Fibroblast of peridontal ligament (primary cell): ENCODE results near the gene RERE.
"Not testable (repeated sequence)": the region's sequence is repeated elsewhere in the genome, so short reads cannot be mapped to it uniquely, and the experiment has no call there.

ENCODE experiments used
- DNase-seq: peaks from one replicate; pipeline ENCODE4 v3.0.0-alpha.2; 2010; ENCODE audit errors: extremely low read depth

Gene RERE

GRCh38 chr1:8642114-8642513 is 175.3 kb downstream of the RERE start:
- DNase-seq, result no peak

GRCh38 chr1:8641377-8641997 is 176.0 kb downstream of the RERE start:
- DNase-seq, result no peak

GRCh38 chr1:8640950-8641349 is 176.5 kb downstream of the RERE start:
- DNase-seq, result peak; percentile 36

GRCh38 chr1:8639148-8639547 is 178.3 kb downstream of the RERE start:
- no peak for DNase-seq

GRCh38 chr1:8633741-8634501 is 183.5 kb downstream of the RERE start:
- no peak for DNase-seq

GRCh38 chr1:8632102-8632501 is 185.3 kb downstream of the RERE start:
- no peak for DNase-seq

- no peak for DNase-seq
These were observed 186.3 kb downstream of the RERE start for GRCh38 chr1:8631163-8631562.

GRCh38 chr1:8629241-8630091 is 188.0 kb downstream of the RERE start:
- peak; percentile 68 for DNase-seq

- no peak for DNase-seq
These were observed 188.8 kb downstream of the RERE start for GRCh38 chr1:8628606-8629005.

GRCh38 chr1:8627728-8628127 is 189.7 kb downstream of the RERE start:
- no peak for DNase-seq

- DNase-seq, result peak; percentile 91
These were observed 191.2 kb downstream of the RERE start for GRCh38 chr1:8625981-8626898.

GRCh38 chr1:8625491-8625890 is 191.9 kb downstream of the RERE start:
- no peak for DNase-seq

GRCh38 chr1:8623651-8624192 is 193.7 kb downstream of the RERE start:
- not testable (repeated sequence) for DNase-seq

GRCh38 chr1:8621785-8622348 is 195.6 kb downstream of the RERE start:
- not testable (repeated sequence) for DNase-seq

- DNase-seq, result not testable (repeated sequence)
These were observed 196.3 kb downstream of the RERE start for GRCh38 chr1:8621034-8621582.

- not testable (repeated sequence) for DNase-seq
These were observed 197.4 kb downstream of the RERE start for GRCh38 chr1:8619917-8620502.

GRCh38 chr1:8619419-8619818 is 198.0 kb downstream of the RERE start:
- DNase-seq, result not testable (repeated sequence)

GRCh38 chr1:8616791-8617190 is 200.6 kb downstream of the RERE start:
- peak; percentile 86 for DNase-seq

- DNase-seq, result not testable (repeated sequence)
These were observed 205.6 kb downstream of the RERE start for GRCh38 chr1:8611634-8612515.
